HG03378 (cell line): ENCODE data around the gene BCAS3.

Source experiments
- ATAC-seq: cut with Tn5 transposase; IDR thresholded peaks from one replicate; pipeline ENCODE4 v1.9.1; 2021; ENCODE audit warnings: mild to moderate bottlenecking, moderate library complexity; ENCODE audit not compliant: unreplicated experiment

Gene BCAS3

GRCh38 chr17:61118871-61119270 lies 441.2 kb downstream of the BCAS3 start:
- no peak for ATAC-seq

GRCh38 chr17:61122326-61122913 lies 444.8 kb downstream of the BCAS3 start:
- no peak for ATAC-seq

- no peak for ATAC-seq
Observed at GRCh38 chr17:61124562-61124961, 446.9 kb downstream of the BCAS3 start.

GRCh38 chr17:61126473-61127249 lies 449.0 kb downstream of the BCAS3 start:
- no peak for ATAC-seq

GRCh38 chr17:61127960-61128359 lies 450.3 kb downstream of the BCAS3 start:
- no peak for ATAC-seq

- no peak for ATAC-seq
Observed at GRCh38 chr17:61128661-61129115, 451.0 kb downstream of the BCAS3 start.

GRCh38 chr17:61129267-61130254 lies 451.9 kb downstream of the BCAS3 start:
- no peak for ATAC-seq

GRCh38 chr17:61130330-61130729 lies 452.7 kb downstream of the BCAS3 start:
- no peak for ATAC-seq

GRCh38 chr17:61131585-61131984 lies 453.9 kb downstream of the BCAS3 start:
- ATAC-seq = no peak

GRCh38 chr17:61132524-61132923 lies 454.9 kb downstream of the BCAS3 start:
- no peak for ATAC-seq

GRCh38 chr17:61133853-61134252 lies 456.2 kb downstream of the BCAS3 start:
- no peak for ATAC-seq

GRCh38 chr17:61134551-61135235 lies 457.0 kb downstream of the BCAS3 start:
- no peak for ATAC-seq

- no peak for ATAC-seq
Observed at GRCh38 chr17:61135782-61136181, 458.1 kb downstream of the BCAS3 start.

- ATAC-seq = no peak
Observed at GRCh38 chr17:61136296-61136695, 458.6 kb downstream of the BCAS3 start.

GRCh38 chr17:61139219-61139618 lies 461.6 kb downstream of the BCAS3 start:
- peak; percentile 97 for ATAC-seq

- ATAC-seq = no peak
Observed at GRCh38 chr17:61140081-61140786, 462.6 kb downstream of the BCAS3 start.

- no peak for ATAC-seq
Observed at GRCh38 chr17:61143026-61143425, 465.4 kb downstream of the BCAS3 start.

GRCh38 chr17:61144137-61144536 lies 466.5 kb downstream of the BCAS3 start:
- no peak for ATAC-seq

- no peak for ATAC-seq
Observed at GRCh38 chr17:61144617-61145564, 467.2 kb downstream of the BCAS3 start.
